ENCODE measurements around the gene EGR2.

DNA sequence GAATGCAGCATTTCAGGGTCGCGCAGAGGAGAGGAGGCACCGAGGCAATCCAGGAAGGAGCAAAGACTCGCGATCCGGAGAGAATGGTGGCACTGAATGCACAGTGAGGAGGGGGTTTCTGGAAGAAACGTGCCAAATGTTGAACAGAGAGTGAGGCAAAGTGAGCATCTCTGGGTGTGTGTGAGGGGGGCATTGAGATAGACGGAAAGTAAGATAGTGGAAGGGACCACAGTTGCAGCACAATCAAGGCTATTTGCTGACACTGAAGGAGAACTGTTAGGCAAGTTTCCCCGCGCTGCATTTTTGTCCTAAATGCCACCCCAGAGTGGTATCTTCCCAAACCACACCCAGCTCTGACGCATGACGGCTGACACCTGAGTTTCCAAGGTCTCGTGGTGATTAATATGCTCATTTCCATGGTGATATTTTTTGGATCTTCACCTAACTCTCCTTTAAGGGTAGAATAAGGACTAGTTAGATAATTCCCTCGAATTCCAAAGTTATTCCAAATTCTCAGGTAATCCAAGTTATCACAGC, 26.1 kb downstream of the EGR2 start:
- TF ChIP-seq, protein P1, sequence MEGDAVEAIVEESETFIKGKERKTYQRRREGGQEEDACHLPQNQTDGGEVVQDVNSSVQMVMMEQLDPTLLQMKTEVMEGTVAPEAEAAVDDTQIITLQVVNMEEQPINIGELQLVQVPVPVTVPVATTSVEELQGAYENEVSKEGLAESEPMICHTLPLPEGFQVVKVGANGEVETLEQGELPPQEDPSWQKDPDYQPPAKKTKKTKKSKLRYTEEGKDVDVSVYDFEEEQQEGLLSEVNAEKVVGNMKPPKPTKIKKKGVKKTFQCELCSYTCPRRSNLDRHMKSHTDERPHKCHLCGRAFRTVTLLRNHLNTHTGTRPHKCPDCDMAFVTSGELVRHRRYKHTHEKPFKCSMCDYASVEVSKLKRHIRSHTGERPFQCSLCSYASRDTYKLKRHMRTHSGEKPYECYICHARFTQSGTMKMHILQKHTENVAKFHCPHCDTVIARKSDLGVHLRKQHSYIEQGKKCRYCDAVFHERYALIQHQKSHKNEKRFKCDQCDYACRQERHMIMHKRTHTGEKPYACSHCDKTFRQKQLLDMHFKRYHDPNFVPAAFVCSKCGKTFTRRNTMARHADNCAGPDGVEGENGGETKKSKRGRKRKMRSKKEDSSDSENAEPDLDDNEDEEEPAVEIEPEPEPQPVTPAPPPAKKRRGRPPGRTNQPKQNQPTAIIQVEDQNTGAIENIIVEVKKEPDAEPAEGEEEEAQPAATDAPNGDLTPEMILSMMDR (IDR thresholded peaks at IDR 0.05; ENCODE audit: borderline replicate concordance, extremely low read depth, low read length, poor library complexity, severe bottlenecking) = no peak
- no peak for TF ChIP-seq EZH2 (IDR thresholded peaks at IDR 0.05; ENCODE audit: borderline replicate concordance, low read depth, low read length, severe bottlenecking)
